Neural cell (in vitro differentiated cells): Measurements from ENCODE around the gene TMOD1. TPM values are rescaled to one million over a fixed set of nuclear protein-coding genes. Genes with fewer than 3 reads are reported as not detected.

ENCODE experiments used
- H2AFZ ChIP-seq: fragments of 200-600, 300-800 bp; sonication (generic), shearing (Covaris generic); 2 replicates; pipeline ENCODE4 v1.6.0; 2014; ENCODE audit warnings: low read depth, mild to moderate bottlenecking, antibody characterized with exemption, low read length, moderate library complexity
- H3F3A ChIP-seq: fragments of 200-600 bp; shearing (Covaris generic); 2 replicates; pipeline ENCODE4 v1.6.1; 2016; ENCODE audit warnings: mild to moderate bottlenecking, moderate library complexity, mixed read lengths, antibody characterized with exemption, low read length; ENCODE audit not compliant: insufficient read depth, poor library complexity, severe bottlenecking
- H3K27ac ChIP-seq: fragments of 200-600, 300-800 bp; sonication (generic), shearing (Covaris generic); 2 replicates; pipeline ENCODE4 v1.5.1; 2014; ENCODE audit warnings: mild to moderate bottlenecking, low read length, moderate library complexity
- H3K27me3 ChIP-seq: fragments of 300-800, 200-600 bp; sonication (generic), shearing (Covaris generic); 2 replicates; pipeline ENCODE4 v1.6.0; 2014; ENCODE audit warnings: mild to moderate bottlenecking, low read depth, low read length, moderate library complexity; ENCODE audit not compliant: insufficient read depth
- H3K36me3 ChIP-seq: fragments of 300-800, 200-600 bp; sonication (generic), shearing (Covaris generic); 2 replicates; pipeline ENCODE4 v1.5.1; 2014; ENCODE audit warnings: mild to moderate bottlenecking, antibody characterized with exemption, low read length, moderate library complexity; ENCODE audit not compliant: insufficient read depth
- H3K4me2 ChIP-seq: fragments of 300-800, 200-600 bp; sonication (generic), shearing (Covaris generic); 2 replicates; pipeline ENCODE4 v1.6.0; 2014; ENCODE audit warnings: mild to moderate bottlenecking, low read length
- H3K4me3 ChIP-seq: fragments of 300-800, 200-600 bp; sonication (generic), shearing (Covaris generic); 2 replicates; pipeline ENCODE4 v1.5.1; 2014; ENCODE audit warnings: mild to moderate bottlenecking, low read length, moderate library complexity
- H3K79me2 ChIP-seq: fragments of 200-600 bp; shearing (Covaris generic); replicated peaks from 2 replicates; pipeline ENCODE4 v1.6.0; 2014; ENCODE audit warnings: mild to moderate bottlenecking, low read length, moderate library complexity; ENCODE audit not compliant: insufficient read depth
- H3K9ac ChIP-seq: fragments of 300-800, 200-600 bp; sonication (generic), shearing (Covaris generic); 2 replicates; pipeline ENCODE4 v1.6.1; 2016; ENCODE audit warnings: mild to moderate bottlenecking, low read length, mixed read lengths
- H3K9me2 ChIP-seq: fragments of 200-600 bp; shearing (Covaris generic); 2 replicates; pipeline ENCODE4 v1.6.1; 2016; ENCODE audit warnings: mild to moderate bottlenecking, low read length, mixed read lengths; ENCODE audit not compliant: insufficient read depth
- H3K9me3 ChIP-seq: fragments of 200-600, 300-800 bp; sonication (generic), shearing (Covaris generic); 2 replicates; pipeline ENCODE4 v1.6.1; 2016; ENCODE audit warnings: mild to moderate bottlenecking, mixed run types, low read length, moderate library complexity, mixed read lengths
- H4K20me1 ChIP-seq: fragments of 200-600 bp; shearing (Covaris generic); 2 replicates; pipeline ENCODE4 v1.6.1; 2016; ENCODE audit warnings: mild to moderate bottlenecking, mixed run types; ENCODE audit not compliant: insufficient read depth
- CTCF ChIP-seq: fragments of 450-650 bp; IDR thresholded peaks from 2 replicates; pipeline ENCODE4 v1.5.1; 2014; ENCODE audit warnings: antibody characterized with exemption, mild to moderate bottlenecking, moderate library complexity; ENCODE audit not compliant: poor library complexity, severe bottlenecking
- EP300 ChIP-seq: fragments of 450-650 bp; conservative IDR thresholded peaks from 2 replicates; pipeline ENCODE4 v1.6.1; 2014; ENCODE audit warnings: antibody characterized with exemption, mild to moderate bottlenecking, moderate library complexity; ENCODE audit not compliant: poor library complexity, severe bottlenecking
- EZH2 ChIP-seq: fragments of 200-600, 300-800 bp; shearing (Covaris generic), sonication (generic); IDR thresholded peaks from 2 replicates; pipeline ENCODE4 v1.6.1; 2014; ENCODE audit warnings: antibody characterized with exemption, low read length, borderline replicate concordance, mild to moderate bottlenecking; ENCODE audit not compliant: insufficient read depth, poor library complexity, severe bottlenecking
- MXI1 ChIP-seq: fragments of 450-650 bp; conservative IDR thresholded peaks from 2 replicates; pipeline ENCODE4 v1.6.1; 2014; ENCODE audit warnings: antibody characterized with exemption, mild to moderate bottlenecking; ENCODE audit not compliant: poor library complexity, severe bottlenecking
- POLR2AphosphoS5 ChIP-seq: IDR thresholded peaks from 2 replicates; pipeline ENCODE4 v1.6.1; 2012
- RAD21 ChIP-seq: fragments of 450-650 bp; conservative IDR thresholded peaks from 2 replicates; pipeline ENCODE4 v1.6.1; 2014; ENCODE audit warnings: antibody characterized with exemption, mild to moderate bottlenecking, moderate library complexity
- REST ChIP-seq: IDR thresholded peaks from 2 replicates; pipeline ENCODE4 v1.6.1; 2012; ENCODE audit warnings: borderline replicate concordance
- SMC3 ChIP-seq: fragments of 450-650 bp; conservative IDR thresholded peaks from 2 replicates; pipeline ENCODE4 v1.6.1; 2014; ENCODE audit warnings: antibody characterized with exemption, mild to moderate bottlenecking, moderate library complexity; ENCODE audit not compliant: poor library complexity
- TAF1 ChIP-seq: IDR thresholded peaks from 2 replicates; pipeline ENCODE4 v1.6.1; 2012; ENCODE audit warnings: low read depth
- polyA plus RNA-seq: library from polyadenylated mRNA; depleted of rRNA; stranded (reverse); fragments of >200 nt; gene quantifications from 2 replicates; pipeline ENCODE4 v1.2.3, GENCODE V29; 2014

The TMOD1 gene
- polyA plus RNA-seq, 1 donor from 2014 or later, result 0.17 TPM

- Histone ChIP-seq H3K27me3 (no peaks in the 10 kb centered on the region), H3K36me3 (no peaks in the 10 kb centered on the region), H3K27ac (no peak overlapping the region), H3K4me2 (no peak overlapping the region), H3K9ac (no peak overlapping the region), H3K4me3 (no peak overlapping the region), H3F3A (no peaks in the 10 kb centered on the region), H3K79me2 (no peaks in the 10 kb centered on the region), H2AFZ (no peak overlapping the region), H4K20me1 (no peaks in the 10 kb centered on the region), H3K9me2 (no peaks in the 10 kb centered on the region), H3K9me3 (no peaks in the 10 kb centered on the region)
- no peak for TF ChIP-seq RAD21
- TF ChIP-seq EP300, result no peak
- TF ChIP-seq EZH2, result no peak
- no peak for TF ChIP-seq REST
- no peak for TF ChIP-seq CTCF
- no peak for TF ChIP-seq SMC3
- no peak for TF ChIP-seq MXI1
- TF ChIP-seq TAF1, result no peak
- TF ChIP-seq POLR2AphosphoS5, result no peak
These were observed 20.3 kb downstream of the TMOD1 start for GRCh38 chr9:97521576-97522333.

GRCh38 chr9:97524424-97524823, 23.0 kb downstream of the TMOD1 start:
- Histone ChIP-seq H4K20me1 (no peaks in the 10 kb centered on the region), H3K27ac (no peak overlapping the region), H3K9me2 (no peaks in the 10 kb centered on the region), H3K27me3 (no peaks in the 10 kb centered on the region), H3K4me2 (no peak overlapping the region), H3K79me2 (no peaks in the 10 kb centered on the region), H2AFZ (no peak overlapping the region), H3K9me3 (no peaks in the 10 kb centered on the region), H3F3A (no peaks in the 10 kb centered on the region), H3K4me3 (no peak overlapping the region), H3K9ac (no peak overlapping the region), H3K36me3 (no peaks in the 10 kb centered on the region)
- TF ChIP-seq RAD21 (no peak), CTCF (no peak)
